Astrocyte of the cerebellum (primary cell): Measurements from ENCODE around the gene CPED1.
A peak's percentile ranks its signal among the peaks of the same experiment; 100 is the strongest.

ENCODE experiments used
- DNase-seq: peaks from one replicate; pipeline ENCODE4 v3.0.0-alpha.2; 2011; ENCODE audit warnings: low read depth
- H3K4me3 ChIP-seq: 2 replicates; pipeline ENCODE4 v1.5.1; 2011; ENCODE audit warnings: mild to moderate bottlenecking, low read depth, low read length, moderate library complexity
- in situ Hi-C: cut with HindIII; loops from 2 replicates; pipeline ENCODE4 v1.10.0; 2017; ENCODE audit warnings: low sequenced_read_pairs
- TF ChIP-seq, protein P1 (sequence below): IDR thresholded peaks from 2 replicates; pipeline ENCODE4 v1.5.1; 2012; ENCODE audit warnings: low read length, low read depth, moderate library complexity, mild to moderate bottlenecking; ENCODE audit errors: missing control alignments

The CPED1 gene

DNA sequence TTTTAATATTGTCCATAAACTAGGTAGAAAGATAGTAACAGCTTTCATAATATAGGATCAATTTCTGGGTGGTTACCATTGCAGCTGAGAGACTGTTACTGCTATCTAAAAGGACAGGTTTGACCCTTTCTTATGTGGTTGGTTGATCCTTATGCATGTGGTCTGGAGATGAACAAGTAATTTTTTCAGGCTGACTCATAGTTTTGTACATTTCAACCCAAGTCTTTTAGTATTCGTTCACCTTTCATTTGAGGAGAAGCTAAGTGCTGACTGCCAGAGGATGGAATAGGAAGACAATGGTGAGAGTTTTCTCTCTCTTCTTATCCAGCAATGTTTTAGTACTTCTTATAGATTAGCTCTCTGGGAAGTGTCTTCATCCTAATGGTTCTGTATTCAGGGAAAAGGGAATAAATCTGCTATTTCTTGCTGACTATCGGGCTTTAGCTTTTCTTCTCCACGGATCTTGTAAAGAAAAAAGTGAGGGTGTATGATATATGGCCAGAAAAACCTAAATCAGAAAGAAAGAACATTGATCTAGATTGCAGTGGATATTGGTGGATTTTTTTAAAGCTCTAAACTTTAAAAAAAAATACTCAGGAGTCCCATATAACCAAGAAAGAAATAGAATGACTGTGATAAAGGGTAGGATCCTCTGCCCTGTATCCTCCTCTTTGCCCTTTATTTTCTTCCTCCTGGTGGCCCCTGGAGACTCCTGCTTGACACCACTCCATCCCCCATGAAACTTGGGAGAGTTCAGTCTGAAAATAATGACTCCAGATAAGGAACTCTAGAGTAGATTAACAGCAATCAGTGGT, 88.0 kb downstream of the CPED1 start:
- in situ Hi-C loops: loop anchor here (10.0 kb wide), 1 partner anchor 82 kb away; no protein-coding TSS in a partner anchor
- peak; percentile 39 for DNase-seq
- no peak overlapping the region for H3K4me3 ChIP-seq
- TF ChIP-seq, protein P1, sequence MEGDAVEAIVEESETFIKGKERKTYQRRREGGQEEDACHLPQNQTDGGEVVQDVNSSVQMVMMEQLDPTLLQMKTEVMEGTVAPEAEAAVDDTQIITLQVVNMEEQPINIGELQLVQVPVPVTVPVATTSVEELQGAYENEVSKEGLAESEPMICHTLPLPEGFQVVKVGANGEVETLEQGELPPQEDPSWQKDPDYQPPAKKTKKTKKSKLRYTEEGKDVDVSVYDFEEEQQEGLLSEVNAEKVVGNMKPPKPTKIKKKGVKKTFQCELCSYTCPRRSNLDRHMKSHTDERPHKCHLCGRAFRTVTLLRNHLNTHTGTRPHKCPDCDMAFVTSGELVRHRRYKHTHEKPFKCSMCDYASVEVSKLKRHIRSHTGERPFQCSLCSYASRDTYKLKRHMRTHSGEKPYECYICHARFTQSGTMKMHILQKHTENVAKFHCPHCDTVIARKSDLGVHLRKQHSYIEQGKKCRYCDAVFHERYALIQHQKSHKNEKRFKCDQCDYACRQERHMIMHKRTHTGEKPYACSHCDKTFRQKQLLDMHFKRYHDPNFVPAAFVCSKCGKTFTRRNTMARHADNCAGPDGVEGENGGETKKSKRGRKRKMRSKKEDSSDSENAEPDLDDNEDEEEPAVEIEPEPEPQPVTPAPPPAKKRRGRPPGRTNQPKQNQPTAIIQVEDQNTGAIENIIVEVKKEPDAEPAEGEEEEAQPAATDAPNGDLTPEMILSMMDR: no peak

DNA sequence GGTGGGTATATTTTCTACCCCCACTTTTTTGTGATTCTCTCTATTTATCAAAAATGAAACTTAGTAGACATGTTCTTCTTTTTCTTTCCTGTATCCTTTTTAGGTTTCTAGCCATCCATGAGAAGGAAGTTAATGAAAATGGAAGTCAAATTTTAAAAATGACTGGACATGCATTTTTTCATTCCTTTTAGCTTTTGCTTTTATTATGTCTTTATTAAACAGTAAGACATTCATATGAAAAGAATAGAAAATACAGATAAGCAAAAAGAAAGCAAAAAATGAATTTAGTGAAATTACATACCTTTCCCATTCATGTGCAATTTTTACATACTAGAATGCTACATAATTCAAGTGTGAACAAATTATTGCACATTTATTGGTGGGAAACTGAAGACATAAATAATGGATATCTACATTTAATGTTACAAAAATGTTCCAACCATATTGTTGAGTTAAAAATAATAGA, 88.7 kb downstream of the CPED1 start:
- DNase-seq: no peak
- in situ Hi-C loops: loop anchor here (10.0 kb wide), 1 partner anchor 82 kb away; no protein-coding TSS in a partner anchor
- TF ChIP-seq, protein P1: no peak
- no peak overlapping the region for H3K4me3 ChIP-seq

DNA sequence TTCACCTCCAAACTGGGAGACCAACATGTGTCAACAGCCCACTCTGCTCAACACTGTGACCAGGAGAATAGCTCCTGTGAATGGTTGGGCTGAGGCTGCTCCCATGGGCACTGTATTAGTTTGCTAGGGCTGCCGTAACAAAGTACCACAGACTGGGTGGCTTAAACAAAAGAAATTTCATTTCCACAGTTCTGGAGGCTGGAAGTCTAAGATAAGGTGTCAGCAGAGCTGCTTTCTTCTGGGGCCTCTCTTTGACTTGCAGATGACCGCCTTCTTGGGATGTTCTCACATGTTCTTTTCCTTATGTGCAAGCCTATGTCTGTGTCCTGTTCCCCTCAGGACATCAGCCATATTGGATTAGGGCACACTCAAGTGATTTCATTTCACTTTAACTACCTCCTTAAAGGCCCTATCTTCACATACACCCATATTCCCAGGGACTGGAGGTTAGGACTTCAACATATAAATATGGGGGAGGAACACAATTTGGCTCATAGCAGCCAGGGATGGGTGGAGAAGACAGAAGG, 90.3 kb downstream of the CPED1 start:
- in situ Hi-C loops: loop anchor here (10.0 kb wide), 1 partner anchor 84 kb away; no protein-coding TSS in a partner anchor
- DNase-seq: no peak
- TF ChIP-seq, protein P1: no peak
- no peak overlapping the region for H3K4me3 ChIP-seq

DNA sequence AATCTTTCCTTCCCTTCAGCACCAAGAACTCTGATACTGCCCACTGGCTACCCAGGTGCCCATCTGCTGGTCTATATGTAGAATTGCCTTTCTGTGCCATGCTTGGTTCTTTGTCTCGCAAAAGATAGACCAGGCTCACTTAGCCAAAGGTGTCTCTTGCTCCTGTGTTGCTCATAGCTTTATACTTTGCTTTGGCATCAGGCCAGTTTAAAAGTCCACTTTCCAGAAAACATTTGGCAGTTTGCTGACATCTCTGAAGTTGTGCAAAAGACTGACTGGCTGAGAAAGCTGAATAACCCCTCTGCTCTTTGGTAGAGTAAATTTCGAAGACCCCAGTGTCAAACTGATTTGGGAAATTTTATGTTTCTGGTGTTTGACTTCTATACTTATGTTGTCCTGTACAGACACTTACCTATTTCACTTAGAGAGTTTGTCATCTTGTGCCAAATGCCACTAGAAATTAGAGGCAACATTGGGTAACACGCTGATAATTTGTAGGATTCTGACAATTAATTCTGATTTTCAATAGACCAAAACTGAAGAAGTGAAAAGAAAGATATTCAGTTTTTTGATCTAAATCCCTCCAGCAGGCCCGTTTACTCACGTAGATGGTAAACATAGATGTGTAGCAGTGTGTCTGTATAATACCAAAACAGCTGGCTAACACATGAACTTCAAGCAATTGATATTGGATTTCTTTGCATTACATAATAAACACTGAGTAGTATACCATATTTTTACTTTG, 91.1 kb downstream of the CPED1 start:
- H3K4me3 ChIP-seq: no peak overlapping the region
- in situ Hi-C loops: loop anchor here (10.0 kb wide), 1 partner anchor 85 kb away; no protein-coding TSS in a partner anchor
- DNase-seq: no peak
- TF ChIP-seq, protein P1: no peak

DNA sequence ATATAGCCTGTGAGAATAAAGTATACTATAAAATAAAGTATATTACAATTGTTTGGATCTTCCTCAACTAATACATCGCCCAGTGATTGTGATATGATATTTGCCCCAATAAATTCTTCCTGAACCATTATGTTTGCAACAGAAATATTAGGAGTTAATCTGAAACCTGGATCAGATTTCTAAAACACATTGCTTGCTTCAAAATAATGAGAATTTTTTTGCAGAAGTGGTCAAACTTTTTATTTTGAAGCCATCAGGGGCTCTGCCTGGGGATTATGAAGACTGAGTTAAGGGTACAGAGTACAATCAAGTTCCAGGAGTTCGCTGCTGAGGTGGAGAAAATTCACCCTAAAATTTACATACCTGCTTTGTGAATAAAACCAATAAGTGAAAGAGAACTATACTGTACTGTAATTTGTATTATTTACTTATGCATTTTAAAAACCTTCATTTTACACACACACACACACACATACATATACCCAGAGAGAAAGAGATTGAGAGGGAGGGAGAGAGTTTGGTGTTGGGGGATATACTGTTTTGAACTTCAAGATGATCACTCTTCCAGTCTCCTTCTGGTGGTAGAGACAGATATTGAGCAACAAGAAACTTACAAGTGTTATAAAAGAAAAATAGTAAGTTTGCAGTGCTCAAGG, 91.9 kb downstream of the CPED1 start:
- TF ChIP-seq, protein P1: no peak
- in situ Hi-C loops: no loop called here
- DNase-seq: no peak
- H3K4me3 ChIP-seq: no peak overlapping the region

DNA sequence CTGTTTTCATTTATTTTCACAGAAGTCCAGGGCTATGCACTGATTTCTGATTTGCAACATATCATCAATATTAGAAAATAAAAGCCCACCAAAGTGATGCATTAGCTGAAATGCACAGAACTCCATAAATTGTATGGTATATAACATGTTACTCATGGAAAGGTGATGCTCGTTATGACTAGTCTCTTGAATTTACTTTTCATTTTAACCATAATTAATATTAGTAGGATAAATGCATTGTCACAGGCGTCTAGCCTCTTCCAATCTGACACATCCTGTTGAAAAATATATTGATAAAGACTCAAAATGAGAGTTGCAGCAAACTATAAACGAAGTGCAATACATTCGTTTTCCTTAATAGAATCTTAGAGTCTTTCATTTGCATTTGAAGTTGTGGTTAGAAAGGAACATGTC, 92.4 kb downstream of the CPED1 start:
- no peak overlapping the region for H3K4me3 ChIP-seq
- TF ChIP-seq, protein P1: no peak
- DNase-seq: no peak
- in situ Hi-C loops: no loop called here
